Activated CD8-positive, alpha-beta T cell treated with anti-CD3 and anti-CD28 coated beads, Interleukin-2, amount 10 ng/mL, durations not matched to agents 7 days and 5 days (primary cell): ENCODE results near the gene ATP5F1B. TPM values are rescaled to one million over a fixed set of nuclear protein-coding genes. Genes with fewer than 3 reads are reported as not detected.
"Not testable (repeated sequence)": the region's sequence is repeated elsewhere in the genome, so short reads cannot be mapped to it uniquely, and the experiment has no call there.

Source experiments
- ATAC-seq: fragments of 150-1000 bp; cut with Tn5 transposase; one replicate; pipeline ENCODE4 v1.10.0; 2021; ENCODE audit warnings: moderate library complexity
- CTCF ChIA-PET: fragments of 350-600 bp; sonication (Branson Sonifier 250); formaldehyde crosslinking; loops from one replicate; lab custom pipeline; 2021; ENCODE audit warnings: antibody characterized with exemption; lab: Charles Lee
- POLR2A ChIA-PET: fragments of 350-600 bp; sonication (Branson Sonifier 250); formaldehyde crosslinking; loops from one replicate; lab custom pipeline; 2021; ENCODE audit warnings: antibody characterized with exemption; lab: Charles Lee
- DNase-seq: peaks from one replicate; pipeline ENCODE4 v3.0.0-alpha.2; 2020
- H3K27ac Mint-ChIP-seq: one replicate; pipeline ENCODE4 v1.8.0; 2021; ENCODE audit warnings: mild to moderate bottlenecking, mixed read lengths
- H3K27me3 Mint-ChIP-seq: one replicate; pipeline ENCODE4 v1.8.0; 2021; ENCODE audit warnings: low read depth, mixed read lengths
- H3K36me3 Mint-ChIP-seq: one replicate; pipeline ENCODE4 v1.8.0; 2021; ENCODE audit warnings: low read depth, mixed read lengths
- H3K4me1 Mint-ChIP-seq: one replicate; pipeline ENCODE4 v1.8.0; 2021; ENCODE audit warnings: low read depth, mixed read lengths
- H3K4me3 Mint-ChIP-seq: one replicate; pipeline ENCODE4 v1.8.0; 2021; ENCODE audit warnings: mild to moderate bottlenecking, mixed read lengths
- H3K9me3 Mint-ChIP-seq: one replicate; pipeline ENCODE4 v1.8.0; 2022; ENCODE audit warnings: mixed read lengths; ENCODE audit not compliant: insufficient read depth
- total RNA-seq, 2 experiments: library from RNA; stranded (reverse); gene quantifications; one replicate each; pipeline ENCODE4 v1.2.3, GENCODE V29; 2021

ATP5F1B gene
- total RNA-seq, 2 experiments from 2014 or later = 669 to 680 TPM

GRCh38 chr12:56648023-56648422 lies 2.2 kb upstream of the ATP5F1B start:
- ATAC-seq, H3K9me3 Mint-ChIP-seq, DNase-seq, H3K4me3 Mint-ChIP-seq, H3K27me3 Mint-ChIP-seq, POLR2A ChIA-PET: not testable (repeated sequence)
- H3K36me3 Mint-ChIP-seq = peaks cover 35% of the 10 kb centered on the region
- peaks cover 25% of the 10 kb centered on the region for H3K4me1 Mint-ChIP-seq
- CTCF ChIA-PET = interaction anchor here (0.9 to 1.1 kb wide), 2 partner anchors 11 to 102 kb away, joined by 3 read pairs; no protein-coding TSS in a partner anchor
- peak overlapping the region; percentile 57 for H3K27ac Mint-ChIP-seq

GRCh38 chr12:56645201-56645716 lies 525 bp downstream of the ATP5F1B start:
- peak overlapping the region; percentile 99 for H3K27ac Mint-ChIP-seq
- ChIA-PET CTCF (interaction anchor here (1.3 to 2.8 kb wide), 2 partner anchors 10 to 26 kb away, joined by 3 to 50 read pairs; no protein-coding TSS in a partner anchor), POLR2A (interaction anchor here (0.7 to 2.6 kb wide), 9 partner anchors 10 to 165 kb away, joined by 3 to 49 read pairs (median 6); partner anchors contain the start of genes BAZ2A, NACA and PTGES3)
- ATAC-seq (no peak), DNase-seq (peak; percentile 32)
- H3K9me3 Mint-ChIP-seq = no peaks in the 10 kb centered on the region
- H3K27me3 Mint-ChIP-seq = no peaks in the 10 kb centered on the region
- H3K4me1 Mint-ChIP-seq = peaks cover 38% of the 10 kb centered on the region
- peak overlapping the region; percentile 98 for H3K4me3 Mint-ChIP-seq
- H3K36me3 Mint-ChIP-seq = peaks cover 47% of the 10 kb centered on the region

- H3K9me3 Mint-ChIP-seq = no peaks in the 10 kb centered on the region
- peak overlapping the region; percentile 99 for H3K27ac Mint-ChIP-seq
- POLR2A ChIA-PET = interaction anchor here (1.6 to 2.6 kb wide), 5 partner anchors 9 to 44 kb away, joined by 6 to 49 read pairs (median 16); partner anchors contain the start of genes BAZ2A and PTGES3
- H3K27me3 Mint-ChIP-seq = no peaks in the 10 kb centered on the region
- peaks cover 42% of the 10 kb centered on the region for H3K4me1 Mint-ChIP-seq
- peaks cover 53% of the 10 kb centered on the region for H3K36me3 Mint-ChIP-seq
- H3K4me3 Mint-ChIP-seq = peak overlapping the region; percentile 98
- DNase-seq (no peak), ATAC-seq (no peak)
- CTCF ChIA-PET = interaction anchor here (1.3 to 2.8 kb wide), 2 partner anchors 9 to 26 kb away, joined by 3 to 50 read pairs; no protein-coding TSS in a partner anchor
These were observed 1.1 kb downstream of the ATP5F1B start for GRCh38 chr12:56644654-56645053.

GRCh38 chr12:56641219-56641618 lies 4.6 kb downstream of the ATP5F1B start:
- Mint-ChIP-seq H3K4me3 (no peak overlapping the region), H3K36me3 (peaks cover 78% of the 10 kb centered on the region), H3K27me3 (no peaks in the 10 kb centered on the region), H3K9me3 (no peaks in the 10 kb centered on the region), H3K4me1 (peaks cover 62% of the 10 kb centered on the region), H3K27ac (no peak overlapping the region)
- POLR2A ChIA-PET = interaction anchor here (1.1 kb wide), 1 partner anchor 84 kb away, joined by 3 read pairs; no protein-coding TSS in a partner anchor
- DNase-seq (no peak), ATAC-seq (no peak)
- CTCF ChIA-PET = no interaction called here

GRCh38 chr12:56637621-56638020 lies 8.2 kb downstream of the ATP5F1B start:
- DNase-seq = no peak
- POLR2A ChIA-PET = interaction anchor here (0.6 to 2.0 kb wide), 2 partner anchors 8 to 47 kb away, joined by 3 to 7 read pairs; partner anchors contain the start of gene BAZ2A
- Mint-ChIP-seq H3K9me3 (no peaks in the 10 kb centered on the region), H3K4me1 (peaks cover 63% of the 10 kb centered on the region), H3K27me3 (no peaks in the 10 kb centered on the region), H3K36me3 (peaks cover 46% of the 10 kb centered on the region), H3K4me3 (no peak overlapping the region), H3K27ac (peak overlapping the region; percentile 74)
- CTCF ChIA-PET = interaction anchor here (1.0 kb wide), 1 partner anchor 21 kb away, joined by 3 read pairs; no protein-coding TSS in a partner anchor
- no peak for ATAC-seq

GRCh38 chr12:56636675-56637540 lies 8.9 kb downstream of the ATP5F1B start:
- peaks cover 39% of the 10 kb centered on the region for H3K36me3 Mint-ChIP-seq
- CTCF ChIA-PET = interaction anchor here (0.6 to 4.0 kb wide), 55 partner anchors 9 to 534 kb away, joined by 3 to 50 read pairs (median 5); partner anchors contain the start of genes ATP5F1B, ESYT1, NACA and NEMP1
- ATAC-seq = peak; percentile 60
- no peaks in the 10 kb centered on the region for H3K27me3 Mint-ChIP-seq
- H3K4me1 Mint-ChIP-seq = peaks cover 63% of the 10 kb centered on the region
- H3K9me3 Mint-ChIP-seq = no peaks in the 10 kb centered on the region
- POLR2A ChIA-PET = interaction anchor here (0.6 to 3.7 kb wide), 15 partner anchors 7 to 590 kb away, joined by 3 to 49 read pairs (median 5); partner anchors contain the start of genes ATP5F1B, BAZ2A, NACA and PTGES3
- DNase-seq = peak; percentile 95
- peak overlapping the region; percentile 93 for H3K27ac Mint-ChIP-seq
- H3K4me3 Mint-ChIP-seq = peak overlapping the region; percentile 88

GRCh38 chr12:56635806-56636674 lies 9.7 kb downstream of the ATP5F1B start:
- ChIA-PET POLR2A (interaction anchor here (0.6 to 3.7 kb wide), 17 partner anchors 8 to 443 kb away, joined by 3 to 49 read pairs (median 4); partner anchors contain the start of genes ATP5F1B, NACA and PTGES3), CTCF (interaction anchor here (0.7 to 4.0 kb wide), 44 partner anchors 8 to 509 kb away, joined by 3 to 50 read pairs (median 6); partner anchors contain the start of genes ATP5F1B, ESYT1, NACA and PTGES3)
- Mint-ChIP-seq H3K27me3 (no peaks in the 10 kb centered on the region), H3K4me3 (peak overlapping the region; percentile 88), H3K9me3 (no peaks in the 10 kb centered on the region), H3K27ac (peak overlapping the region; percentile 93), H3K4me1 (peaks cover 70% of the 10 kb centered on the region), H3K36me3 (peaks cover 34% of the 10 kb centered on the region)
- ATAC-seq (peak; percentile 76), DNase-seq (peak; percentile 93)

GRCh38 chr12:56634837-56635791 lies 10.7 kb downstream of the ATP5F1B start:
- H3K36me3 Mint-ChIP-seq = peaks cover 35% of the 10 kb centered on the region

GRCh38 chr12:56634242-56634836 lies 11.4 kb downstream of the ATP5F1B start:
- H3K4me1 Mint-ChIP-seq = peaks cover 72% of the 10 kb centered on the region
- peak overlapping the region; percentile 82 for H3K27ac Mint-ChIP-seq
- ATAC-seq (no peak), DNase-seq (peak; percentile 43)
- ChIA-PET POLR2A (interaction anchor here (0.5 to 3.7 kb wide), 7 partner anchors 10 to 274 kb away, joined by 3 to 49 read pairs (median 4); partner anchors contain the start of genes ATP5F1B, NACA, PTGES3 and STAT2), CTCF (interaction anchor here (1.0 to 4.0 kb wide), 7 partner anchors 9 to 608 kb away, joined by 3 to 50 read pairs (median 5); partner anchors contain the start of gene ATP5F1B)
- H3K9me3 Mint-ChIP-seq = no peaks in the 10 kb centered on the region
- peak overlapping the region; percentile 88 for H3K4me3 Mint-ChIP-seq
- peaks cover 30% of the 10 kb centered on the region for H3K36me3 Mint-ChIP-seq
- no peaks in the 10 kb centered on the region for H3K27me3 Mint-ChIP-seq

More at GRCh38 chr12:56634837-56635791, 10.7 kb downstream of the ATP5F1B start:
- Mint-ChIP-seq H3K27me3 (no peaks in the 10 kb centered on the region), H3K9me3 (no peaks in the 10 kb centered on the region), H3K4me1 (peaks cover 77% of the 10 kb centered on the region), H3K4me3 (peak overlapping the region; percentile 88), H3K27ac (peak overlapping the region; percentile 93)
- ChIA-PET POLR2A (interaction anchor here (0.5 to 3.7 kb wide), 13 partner anchors 9 to 444 kb away, joined by 3 to 49 read pairs (median 4); partner anchors contain the start of genes ATP5F1B, NACA, PTGES3 and STAT2), CTCF (interaction anchor here (0.9 to 4.0 kb wide), 22 partner anchors 7 to 608 kb away, joined by 3 to 50 read pairs (median 10); partner anchors contain the start of genes ATP5F1B, ESYT1, PTGES3 and RBMS2)
- peak; percentile 79 for DNase-seq
- peak; percentile 52 for ATAC-seq
